GM18951 (cell line): ENCODE measurements around the gene PCK1.

Source experiments
- POLR2A ChIP-seq: IDR thresholded peaks from 4 replicates; pipeline ENCODE4 v1.6.1; 2011; ENCODE audit warnings: mild to moderate bottlenecking; ENCODE audit not compliant: insufficient read length, insufficient read depth; ENCODE audit errors: extremely low read depth
- in situ Hi-C: fragments of 300-500 bp; cut with MboI; formaldehyde crosslinking; loops from one replicate; pipeline ENCODE4 v1.12.0; 2022; ENCODE audit warnings: low sequenced_read_pairs, mixed read lengths, inconsistent platforms; ENCODE audit not compliant: unreplicated experiment

The PCK1 gene

GRCh38 chr20:57527728-57528127, 33.2 kb upstream of the PCK1 start:
- in situ Hi-C loops: no loop called here
- TF ChIP-seq POLR2A: no peak

- in situ Hi-C loops: no loop called here
- TF ChIP-seq POLR2A: no peak
These were observed 32.8 kb upstream of the PCK1 start for GRCh38 chr20:57528148-57528547.

GRCh38 chr20:57529160-57529585, 31.7 kb upstream of the PCK1 start:
- TF ChIP-seq POLR2A: no peak
- in situ Hi-C loops: no loop called here

DNA sequence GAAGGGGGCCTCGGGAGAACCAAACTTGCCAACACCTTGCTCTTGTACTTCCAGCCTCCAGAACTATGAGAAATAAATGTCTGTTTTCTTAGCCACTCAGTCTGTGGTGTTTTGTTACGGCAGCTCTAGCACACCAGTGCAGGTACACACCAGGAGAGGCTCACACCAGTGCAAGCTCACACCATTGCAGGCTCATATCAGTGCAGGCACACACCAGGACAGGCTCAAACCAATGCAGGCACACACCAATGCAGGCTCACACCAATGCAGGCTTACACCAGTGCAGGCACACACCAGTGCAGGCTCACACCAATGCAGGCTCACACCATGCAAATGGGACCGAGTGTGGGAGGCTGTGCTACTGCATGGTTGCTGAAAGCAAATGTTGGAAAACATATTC, 31.1 kb upstream of the PCK1 start:
- in situ Hi-C loops: no loop called here
- no peak for TF ChIP-seq POLR2A

GRCh38 chr20:57530327-57530981, 30.5 kb upstream of the PCK1 start:
- no peak for TF ChIP-seq POLR2A

GRCh38 chr20:57532104-57532503, 28.8 kb upstream of the PCK1 start:
- in situ Hi-C loops: no loop called here
- TF ChIP-seq POLR2A: no peak

More at GRCh38 chr20:57530327-57530981, 30.5 kb upstream of the PCK1 start:
- in situ Hi-C loops: no loop called here

GRCh38 chr20:57535297-57535696, 25.6 kb upstream of the PCK1 start:
- in situ Hi-C loops: no loop called here
- TF ChIP-seq POLR2A: no peak

DNA sequence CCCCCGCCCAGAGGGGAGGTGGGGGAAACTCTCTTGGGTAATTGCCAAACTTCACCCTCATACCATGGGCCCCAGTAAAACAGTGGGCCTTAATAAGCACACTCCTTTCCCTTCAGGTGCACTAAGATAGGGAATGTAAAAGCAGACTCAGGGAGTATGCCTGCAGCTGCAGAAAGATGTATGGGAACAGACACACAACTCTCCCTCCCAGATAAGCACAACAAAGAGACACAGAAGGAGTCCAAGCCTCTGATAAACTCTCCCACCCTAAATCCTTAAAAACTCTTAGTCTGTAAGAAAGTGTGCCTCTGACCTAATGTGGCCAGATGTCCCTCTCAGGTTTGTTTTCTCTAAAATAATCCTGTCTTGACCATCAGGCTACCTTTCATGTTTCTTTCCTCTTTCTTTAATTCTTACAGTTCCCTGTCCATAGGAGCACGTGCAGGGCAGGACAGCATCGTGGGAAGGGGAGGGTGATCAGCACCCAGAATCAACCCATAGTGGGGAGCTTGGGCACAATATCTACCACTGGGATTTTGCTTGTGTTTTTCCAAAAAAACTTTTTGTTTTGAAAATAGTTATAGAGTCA, 24.7 kb upstream of the PCK1 start:
- TF ChIP-seq POLR2A: no peak
- in situ Hi-C loops: no loop called here

- in situ Hi-C loops: no loop called here
- no peak for TF ChIP-seq POLR2A
These were observed 23.9 kb upstream of the PCK1 start for GRCh38 chr20:57536771-57537724.

DNA sequence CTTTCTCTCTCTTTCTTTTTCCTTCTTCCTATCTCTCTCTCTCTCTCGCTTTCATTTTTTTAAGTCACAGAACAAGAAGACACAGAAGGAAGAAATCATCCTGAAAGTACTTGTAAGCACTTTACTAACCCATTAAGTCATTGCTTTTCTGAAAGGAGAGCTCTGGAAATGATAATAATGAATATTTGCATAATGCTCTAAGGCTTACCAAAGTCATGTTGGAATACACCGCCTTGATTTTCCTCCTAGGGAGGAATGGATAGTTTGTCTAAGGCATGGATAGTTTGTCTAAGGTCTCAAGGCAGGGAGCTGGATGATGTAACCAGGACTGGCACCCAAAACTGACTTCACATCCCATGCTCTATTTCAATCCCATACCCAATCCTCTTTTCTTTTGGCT, 23.1 kb upstream of the PCK1 start:
- in situ Hi-C loops: no loop called here

GRCh38 chr20:57539889-57540288, 21.0 kb upstream of the PCK1 start:
- in situ Hi-C loops: no loop called here
- no peak for TF ChIP-seq POLR2A

More for the DNA sequence above, 23.1 kb upstream of the PCK1 start:
- TF ChIP-seq POLR2A: no peak

GRCh38 chr20:57540890-57541580, 19.9 kb upstream of the PCK1 start:
- in situ Hi-C loops: no loop called here
- TF ChIP-seq POLR2A: no peak

DNA sequence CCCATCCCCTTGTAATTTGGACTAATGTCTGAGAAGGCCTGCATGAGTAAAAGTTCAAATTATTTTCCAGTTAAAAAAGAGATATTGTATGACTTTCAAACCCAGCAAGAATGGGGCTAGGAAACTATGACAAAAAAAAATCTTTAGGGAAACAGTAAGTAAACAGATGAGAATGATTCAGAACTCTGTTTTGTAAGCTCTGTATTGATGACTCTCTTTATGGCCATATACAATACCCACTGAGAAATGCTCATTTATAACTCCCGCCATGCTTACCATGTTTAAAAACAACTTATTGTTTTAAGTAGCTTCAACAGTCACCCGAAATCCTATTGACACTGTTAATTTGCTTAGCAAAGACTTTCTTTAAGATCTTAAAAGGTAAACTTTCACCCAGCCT, 17.2 kb upstream of the PCK1 start:
- in situ Hi-C loops: no loop called here
- no peak for TF ChIP-seq POLR2A
